Fibroblast of villous mesenchyme (primary cell): ENCODE data around the gene POLR3E. TPM values are rescaled to one million over a fixed set of nuclear protein-coding genes. Genes with fewer than 3 reads are reported as not detected.

Experiments used
- DNase-seq: peaks from one replicate; pipeline ENCODE4 v3.0.0-alpha.2; 2010; ENCODE audit warnings: low read depth
- H3K4me3 ChIP-seq: 2 replicates; pipeline ENCODE4 v1.5.1; 2011; ENCODE audit warnings: low read depth, mild to moderate bottlenecking, low read length
- CTCF ChIP-seq: IDR thresholded peaks from 2 replicates; pipeline ENCODE4 v1.5.1; 2012; ENCODE audit warnings: low read depth, mild to moderate bottlenecking, low read length; ENCODE audit not compliant: insufficient read depth
- total RNA-seq: library from RNA; depleted of rRNA; stranded (reverse); fragments of >200 nt; gene quantifications from 2 replicates; pipeline ENCODE4 v1.2.3, GENCODE V29; 2012

The POLR3E gene
- total RNA-seq = 19.0 and 31.5 TPM in 2 replicates

GRCh38 chr16:22297114-22297870 is at the start of gene POLR3E:
Gene POLR3E (plus strand): TSS chr16:22297409. CDS start chr16:22302969, 5,560 bp downstream.
- peak; percentile 98 for DNase-seq
- TF ChIP-seq CTCF = peak; percentile 87

GRCh38 chr16:22250522-22250921 is 46.7 kb upstream of the POLR3E start:
- DNase-seq = no peak
- no peak for TF ChIP-seq CTCF
- H3K4me3 ChIP-seq = no peak overlapping the region

More at GRCh38 chr16:22297114-22297870, at the start of gene POLR3E:
- peak within 1 kb of the TSS; percentile 90 for H3K4me3 ChIP-seq

GRCh38 chr16:22252317-22252716 is 44.9 kb upstream of the POLR3E start:
- no peak overlapping the region for H3K4me3 ChIP-seq
- no peak for DNase-seq
- no peak for TF ChIP-seq CTCF

GRCh38 chr16:22253272-22253671 is 43.9 kb upstream of the POLR3E start:
- no peak overlapping the region for H3K4me3 ChIP-seq
- TF ChIP-seq CTCF = no peak
- no peak for DNase-seq

- no peak overlapping the region for H3K4me3 ChIP-seq
- no peak for DNase-seq
- no peak for TF ChIP-seq CTCF
These were observed 41.9 kb upstream of the POLR3E start for GRCh38 chr16:22255335-22255734.

- no peak for TF ChIP-seq CTCF
- no peak overlapping the region for H3K4me3 ChIP-seq
- DNase-seq = no peak
These were observed 39.8 kb upstream of the POLR3E start for GRCh38 chr16:22257440-22257839.

- DNase-seq = no peak
- H3K4me3 ChIP-seq = no peak overlapping the region
- no peak for TF ChIP-seq CTCF
These were observed 36.7 kb upstream of the POLR3E start for GRCh38 chr16:22260490-22260889.
